SK-N-MC (cell line): Measurements from ENCODE around the gene PIF1.

Source experiments
- DNase-seq: peaks from one replicate; pipeline ENCODE4 v3.0.0-alpha.2; 2011; ENCODE audit warnings: low read depth, low spot score
- H3K27ac ChIP-seq: fragments of 200-600 bp; sonication (generic); 2 replicates; pipeline ENCODE4 v1.5.1; 2016; ENCODE audit warnings: mixed run types
- H3K36me3 ChIP-seq: fragments of 200-600 bp; sonication (generic); 2 replicates; pipeline ENCODE4 v1.6.1; 2017; ENCODE audit warnings: antibody characterized with exemption, low read length, mixed read lengths; ENCODE audit not compliant: insufficient read depth
- H3K4me3 ChIP-seq: fragments of 200-600 bp; sonication (generic); 2 replicates; pipeline ENCODE4 v1.5.1; 2016
- H3K9ac ChIP-seq: fragments of 200-600 bp; sonication (generic); 2 replicates; pipeline ENCODE4 v1.8.0; 2017; ENCODE audit warnings: mixed run types, mixed read lengths; ENCODE audit not compliant: insufficient read length
- H3K9me3 ChIP-seq: fragments of 200-600 bp; sonication (generic); 2 replicates; pipeline ENCODE4 v1.6.1; 2017; ENCODE audit warnings: low read depth, mild to moderate bottlenecking, antibody characterized with exemption, low read length, moderate library complexity, mixed read lengths
- EZH2 ChIP-seq: fragments of 200-600 bp; sonication (generic); IDR thresholded peaks from one replicate; pipeline ENCODE4 v1.6.1; 2017; ENCODE audit warnings: antibody characterized with exemption
- FOXP2 ChIP-seq: optimal IDR thresholded peaks from 2 replicates; pipeline ENCODE3; 2011; ENCODE audit warnings: mild to moderate bottlenecking, moderate library complexity; ENCODE audit not compliant: insufficient read depth; ENCODE audit errors: extremely low read length, control extremely low read depth
- POLR2AphosphoS5 ChIP-seq: IDR thresholded peaks from 2 replicates; pipeline ENCODE4 v1.6.1; 2012; ENCODE audit warnings: mild to moderate bottlenecking, low read depth, low read length, borderline replicate concordance

PIF1 gene

GRCh38 chr15:64844576-64845145 lies 19.2 kb upstream of the PIF1 start:
- H3K36me3 ChIP-seq: no peaks in the 10 kb centered on the region
- no peak for DNase-seq
- TF ChIP-seq EZH2 (no peak), FOXP2 (no peak), POLR2AphosphoS5 (no peak)
- no peak overlapping the region for H3K9ac ChIP-seq
- H3K4me3 ChIP-seq: no peak overlapping the region
- no peak overlapping the region for H3K27ac ChIP-seq
- no peaks in the 10 kb centered on the region for H3K9me3 ChIP-seq

GRCh38 chr15:64843991-64844390 lies 18.5 kb upstream of the PIF1 start:
- H3K4me3 ChIP-seq: no peak overlapping the region
- H3K9ac ChIP-seq: no peak overlapping the region
- no peak for TF ChIP-seq POLR2AphosphoS5
- TF ChIP-seq EZH2: no peak
- TF ChIP-seq FOXP2: no peak
- H3K9me3 ChIP-seq: no peaks in the 10 kb centered on the region
- H3K27ac ChIP-seq: no peak overlapping the region
- no peaks in the 10 kb centered on the region for H3K36me3 ChIP-seq
- DNase-seq: no peak

GRCh38 chr15:64842986-64843561 lies 17.6 kb upstream of the PIF1 start:
- no peaks in the 10 kb centered on the region for H3K36me3 ChIP-seq
- TF ChIP-seq FOXP2: no peak
- TF ChIP-seq EZH2: no peak
- no peak for TF ChIP-seq POLR2AphosphoS5
- no peak for DNase-seq
- no peak overlapping the region for H3K9ac ChIP-seq
- H3K9me3 ChIP-seq: no peaks in the 10 kb centered on the region
- peak overlapping the region; percentile 89 for H3K4me3 ChIP-seq
- no peak overlapping the region for H3K27ac ChIP-seq

- H3K36me3 ChIP-seq: no peaks in the 10 kb centered on the region
- DNase-seq: no peak
- H3K27ac ChIP-seq: no peak overlapping the region
- no peaks in the 10 kb centered on the region for H3K9me3 ChIP-seq
- TF ChIP-seq EZH2: no peak
- TF ChIP-seq FOXP2: no peak
- TF ChIP-seq POLR2AphosphoS5: no peak
- H3K4me3 ChIP-seq: peak overlapping the region; percentile 89
- peak overlapping the region; percentile 82 for H3K9ac ChIP-seq
These were observed 16.9 kb upstream of the PIF1 start for GRCh38 chr15:64842096-64842939.

- H3K36me3 ChIP-seq: no peaks in the 10 kb centered on the region
- H3K4me3 ChIP-seq: peak within 1 kb of the TSS; percentile 89
- H3K27ac ChIP-seq: no peak within 1 kb of the TSS
- H3K9ac ChIP-seq: peak within 1 kb of the TSS; percentile 82
- no peak for TF ChIP-seq EZH2
- peak; percentile 20 for TF ChIP-seq FOXP2
- TF ChIP-seq POLR2AphosphoS5: peak; percentile 79
- H3K9me3 ChIP-seq: no peaks in the 10 kb centered on the region
- peak; percentile 30 for DNase-seq
These were observed 16.1 kb upstream of the PIF1 start, which contains the start of gene PLEKHO2 for GRCh38 chr15:64841344-64842095. Gene PLEKHO2, plus strand, starts transcription at chr15:64841915. Its CDS starts 102 bp downstream, at chr15:64842017.

GRCh38 chr15:64841060-64841343 lies 15.6 kb upstream of the PIF1 start:
- no peak for TF ChIP-seq FOXP2
- H3K27ac ChIP-seq: no peak overlapping the region

GRCh38 chr15:64837502-64837901 lies 12.1 kb upstream of the PIF1 start:
- no peak overlapping the region for H3K4me3 ChIP-seq
- H3K27ac ChIP-seq: no peak overlapping the region
- no peaks in the 10 kb centered on the region for H3K36me3 ChIP-seq
- TF ChIP-seq POLR2AphosphoS5 (no peak), EZH2 (no peak), FOXP2 (no peak)
- no peak overlapping the region for H3K9ac ChIP-seq
- no peaks in the 10 kb centered on the region for H3K9me3 ChIP-seq
- no peak for DNase-seq

More at GRCh38 chr15:64841060-64841343, 15.6 kb upstream of the PIF1 start:
- no peaks in the 10 kb centered on the region for H3K9me3 ChIP-seq
- H3K4me3 ChIP-seq: peak overlapping the region; percentile 86
- no peaks in the 10 kb centered on the region for H3K36me3 ChIP-seq
- H3K9ac ChIP-seq: peak overlapping the region; percentile 82
- DNase-seq: no peak

- no peak overlapping the region for H3K27ac ChIP-seq
- TF ChIP-seq EZH2: no peak
- no peak for TF ChIP-seq POLR2AphosphoS5
- TF ChIP-seq FOXP2: no peak
- no peaks in the 10 kb centered on the region for H3K9me3 ChIP-seq
- H3K36me3 ChIP-seq: no peaks in the 10 kb centered on the region
- no peak overlapping the region for H3K9ac ChIP-seq
- no peak for DNase-seq
- H3K4me3 ChIP-seq: no peak overlapping the region
These were observed 10.6 kb upstream of the PIF1 start for GRCh38 chr15:64836023-64836536.
